Right lobe of liver (tissue), 4 donors: ENCODE data around the gene KRT71.

Experiments
- CTCF ChIP-seq, 4 donors: fragments of 200-600 bp in 3 of 4; fragments of 450-650 bp in 1 of 4; IDR thresholded peaks; one replicate each; pipeline versions ENCODE4 v1.5.1 to v1.8.0; 2016 to 2022; ENCODE audit warnings: antibody characterized with exemption in 4 of 4, mild to moderate bottlenecking in 2 of 4
- POLR2A ChIP-seq: fragments of 450-650 bp; IDR thresholded peaks from one replicate; pipeline ENCODE4 v1.6.1; 2017; ENCODE audit warnings: antibody characterized with exemption, mild to moderate bottlenecking
- donor health status: DM: no; HTN: no; CAD: no.
- donor health status: DM: no; HTN: no; CAD: no.
- donor health status: DM: no; HTN: yes; CAD: no.

GRCh38 chr12:52582971-52583456 is 30.1 kb upstream of the KRT71 start:
- TF ChIP-seq CTCF (IDR thresholded peaks at IDR 0.05) (peak; percentile 66 to 78 (median 70)), POLR2A (no peak)
